Spleen (tissue), 11 donors: ENCODE results near the gene CCND2. TPM values are rescaled to one million over a fixed set of nuclear protein-coding genes. Genes with fewer than 3 reads are reported as not detected.

Experiments used
- DNase-seq: peaks from one replicate; pipeline ENCODE4 v3.0.0-alpha.2; 2020
- H3K27ac ChIP-seq, 8 donors: fragments of 200-600 bp; sonication (generic) in 7 of 8; 1 replicate in 4 of 8; 2 replicates in 4 of 8; pipeline versions ENCODE4 v1.5.0 to v1.8.0; 2016 to 2021; ENCODE audit warnings: inconsistent platforms in 4 of 8, mild to moderate bottlenecking in 4 of 8, moderate library complexity in 1 of 8
- H3K27me3 ChIP-seq, 7 donors: fragments of 200-600 bp; sonication (generic) in 6 of 7; replicated peaks in 1 of 7; 1 replicate in 4 of 7; 2 replicates in 3 of 7; pipeline versions ENCODE4 v1.5.0 to v1.8.0; 2016 to 2021; ENCODE audit warnings: inconsistent platforms in 3 of 7, mild to moderate bottlenecking in 1 of 7
- H3K36me3 ChIP-seq, 6 donors: fragments of 200-600 bp; sonication (generic) in 5 of 6; 1 replicate in 4 of 6; 2 replicates in 2 of 6; pipeline versions ENCODE4 v1.5.0 to v1.8.0; 2016 to 2021; ENCODE audit warnings: inconsistent platforms in 2 of 6
- H3K4me1 ChIP-seq, 6 donors: fragments of 200-600 bp; sonication (generic) in 5 of 6; 1 replicate in 3 of 6; 2 replicates in 3 of 6; pipeline versions ENCODE4 v1.5.0 to v1.8.0; 2016 to 2021; ENCODE audit warnings: inconsistent platforms in 3 of 6
- H3K4me3 ChIP-seq, 8 donors: fragments of 200-600 bp; sonication (generic) in 7 of 8; 1 replicate in 4 of 8; 2 replicates in 4 of 8; pipeline versions ENCODE4 v1.5.0 to v1.8.0; 2016 to 2021; ENCODE audit warnings: inconsistent platforms in 4 of 8, mild to moderate bottlenecking in 4 of 8, moderate library complexity in 2 of 8
- H3K9me3 ChIP-seq, 8 donors: fragments of 200-600 bp; sonication (generic) in 7 of 8; 1 replicate in 4 of 8; 2 replicates in 4 of 8; pipeline versions ENCODE4 v1.5.0 to v1.8.0; 2016 to 2021; ENCODE audit warnings: inconsistent platforms in 4 of 8
- CTCF ChIP-seq, 11 experiments: fragments of 200-600 bp in 7 of 11; fragments of 450-650 bp in 4 of 11; sonication (generic) in 4 of 11; IDR thresholded peaks in 8 of 11; conservative IDR thresholded peaks in 3 of 11; 1 replicate in 7 of 11; 2 replicates in 4 of 11; pipeline versions ENCODE4 v1.4.0 to v1.8.0; 2016 to 2021; ENCODE audit warnings: antibody characterized with exemption in 11 of 11, inconsistent platforms in 4 of 11, mild to moderate bottlenecking in 1 of 11
- POLR2A ChIP-seq, 3 donors: fragments of 450-650 bp; IDR thresholded peaks; one replicate each; pipeline ENCODE4 v1.5.1; 2017; ENCODE audit warnings: antibody characterized with exemption in 3 of 3, mild to moderate bottlenecking in 1 of 3
- POLR2AphosphoS5 ChIP-seq, 3 donors: sonication (generic); formaldehyde crosslinking; IDR thresholded peaks; one replicate each; pipeline ENCODE4 v1.5.1; 2017; ENCODE audit warnings: antibody characterized with exemption in 3 of 3
- WGBS, 5 donors: extraction: QIAGEN DNeasy Blood & Tissue Kit in 3 of 5; methylation state at CpG; one replicate each; pipeline versions ENCODE4 v1.1.5 to v1.1.7; 2013 to 2018; 5-methylcytosine and 5-hydroxymethylcytosine counted together
- intact Hi-C: fragments of 100-400 bp; cut with DNase I; formaldehyde crosslinking; loops from one replicate; pipeline ENCODE4 v1.15.0; 2023; ENCODE audit warnings: low total_unique reads
- polyA plus RNA-seq, 3 donors: library from polyadenylated mRNA; stranded (reverse); fragments of 200-250 nt; gene quantifications; one replicate each; pipeline ENCODE4 v1.2.1, GENCODE V29; 2013
- total RNA-seq, 7 donors: library from RNA; depleted of rRNA in 3 of 7; stranded (reverse); fragments of >200 nt in 3 of 7; fragmentation: NEBNext Ultra II Directional in 4 of 7; extraction: Animal tissue kit (Norgen Biotek cat#: 25700) in 4 of 7; gene quantifications; one replicate each; pipeline versions ENCODE4 v1.1.0 to v1.2.1, GENCODE V29; 2016 to 2021
- donor health status: healthy with polysubstance abuse.
- donor health status: DM: no; HTN: no; CAD: no; lungs with moderate emphysema.
- donor health status: DM: no; HTN: no; CAD: no.
- donor health status: Bipolar disorder and iron deficiency.
- donor health status: healthy.
- donor health status: DM: no; HTN: no; CAD: no.
- donor health status: DM: yes; HTN: yes; CAD: no.

The CCND2 gene
- total and polyA plus RNA-seq, 10 donors = 9.4 to 110 (median 59.4) TPM

- intact Hi-C loops = no loop called here
- no peaks in the 10 kb centered on the region for H3K9me3 ChIP-seq
- H3K27me3 ChIP-seq = peaks cover 0 to 34% (median 0%) of the 10 kb centered on the region in 7 donors
- TF ChIP-seq CTCF (IDR thresholded peaks at IDR 0.05 in 8 of 11, conservative IDR thresholded peaks at IDR 0.05 in 3 of 11) (no peak), POLR2A (IDR thresholded peaks at IDR 0.05) (no peak), POLR2AphosphoS5 (IDR thresholded peaks at IDR 0.05) (no peak)
- WGBS, 5 donors = 75 to 85% (median 79%) methylated on average over 4 of the region's 4 CpGs
- no peak overlapping the region for H3K4me3 ChIP-seq
- H3K27ac ChIP-seq = no peak overlapping the region
- H3K4me1 ChIP-seq = peaks cover 0 to 29% (median 3%) of the 10 kb centered on the region in 6 donors
- DNase-seq = no peak
- H3K36me3 ChIP-seq = no peaks in the 10 kb centered on the region
These were observed 28.1 kb upstream of the CCND2 start for GRCh38 chr12:4245446-4245845.

- 21 to 43% (median 36%) methylated on average over 5 of the region's 5 CpGs for WGBS, 5 donors
- Histone ChIP-seq H3K27me3 (peaks cover 0 to 36% (median 0%) of the 10 kb centered on the region in 7 donors), H3K36me3 (no peaks in the 10 kb centered on the region), H3K9me3 (no peaks in the 10 kb centered on the region), H3K4me1 (peaks cover 0 to 24% (median 2%) of the 10 kb centered on the region in 6 donors), H3K27ac (no peak overlapping the region), H3K4me3 (no peak overlapping the region)
- DNase-seq = no peak
- intact Hi-C loops = no loop called here
- no peak for TF ChIP-seq POLR2AphosphoS5 (IDR thresholded peaks at IDR 0.05)
- TF ChIP-seq POLR2A (IDR thresholded peaks at IDR 0.05) = no peak
- no peak for TF ChIP-seq CTCF (IDR thresholded peaks at IDR 0.05 in 8 of 11, conservative IDR thresholded peaks at IDR 0.05 in 3 of 11)
These were observed 27.4 kb upstream of the CCND2 start for GRCh38 chr12:4246116-4246515.

- DNase-seq = no peak
- Histone ChIP-seq H3K4me3 (no peak overlapping the region), H3K4me1 (peaks cover 0 to 11% (median 0%) of the 10 kb centered on the region in 6 donors), H3K36me3 (no peaks in the 10 kb centered on the region), H3K9me3 (no peaks in the 10 kb centered on the region), H3K27ac (no peak overlapping the region), H3K27me3 (peaks cover 0 to 8% (median 0%) of the 10 kb centered on the region in 7 donors)
- intact Hi-C loops = no loop called here
- no peak for TF ChIP-seq POLR2A (IDR thresholded peaks at IDR 0.05)
- TF ChIP-seq CTCF (IDR thresholded peaks at IDR 0.05 in 8 of 11, conservative IDR thresholded peaks at IDR 0.05 in 3 of 11) = no peak
- TF ChIP-seq POLR2AphosphoS5 (IDR thresholded peaks at IDR 0.05) = no peak
- WGBS, 5 donors = 50 to 70% (median 53%) methylated on average over 6 to 8 of the region's 8 CpGs
These were observed 22.9 kb upstream of the CCND2 start for GRCh38 chr12:4250691-4251090.

- Histone ChIP-seq H3K9me3 (no peaks in the 10 kb centered on the region), H3K27me3 (peaks cover 0 to 8% (median 0%) of the 10 kb centered on the region in 7 donors), H3K27ac (no peak overlapping the region), H3K36me3 (no peaks in the 10 kb centered on the region), H3K4me1 (peaks cover 0 to 5% (median 0%) of the 10 kb centered on the region in 6 donors), H3K4me3 (no peak overlapping the region)
- no peak for DNase-seq
- TF ChIP-seq POLR2A (IDR thresholded peaks at IDR 0.05) (no peak), POLR2AphosphoS5 (IDR thresholded peaks at IDR 0.05) (no peak), CTCF (IDR thresholded peaks at IDR 0.05 in 8 of 11, conservative IDR thresholded peaks at IDR 0.05 in 3 of 11) (no peak)
- WGBS, 5 donors = 58 to 66% (median 62%) methylated on average over 6 of the region's 6 CpGs
- intact Hi-C loops = no loop called here
These were observed 22.2 kb upstream of the CCND2 start for GRCh38 chr12:4251216-4251891.
